ENCODE measurements around the gene JAG2. TPM values are rescaled to one million over a fixed set of nuclear protein-coding genes. Genes with fewer than 3 reads are reported as not detected.

The JAG2 gene
- total RNA-seq, 1 experiment from 2014 or later: 85.9 TPM

DNA sequence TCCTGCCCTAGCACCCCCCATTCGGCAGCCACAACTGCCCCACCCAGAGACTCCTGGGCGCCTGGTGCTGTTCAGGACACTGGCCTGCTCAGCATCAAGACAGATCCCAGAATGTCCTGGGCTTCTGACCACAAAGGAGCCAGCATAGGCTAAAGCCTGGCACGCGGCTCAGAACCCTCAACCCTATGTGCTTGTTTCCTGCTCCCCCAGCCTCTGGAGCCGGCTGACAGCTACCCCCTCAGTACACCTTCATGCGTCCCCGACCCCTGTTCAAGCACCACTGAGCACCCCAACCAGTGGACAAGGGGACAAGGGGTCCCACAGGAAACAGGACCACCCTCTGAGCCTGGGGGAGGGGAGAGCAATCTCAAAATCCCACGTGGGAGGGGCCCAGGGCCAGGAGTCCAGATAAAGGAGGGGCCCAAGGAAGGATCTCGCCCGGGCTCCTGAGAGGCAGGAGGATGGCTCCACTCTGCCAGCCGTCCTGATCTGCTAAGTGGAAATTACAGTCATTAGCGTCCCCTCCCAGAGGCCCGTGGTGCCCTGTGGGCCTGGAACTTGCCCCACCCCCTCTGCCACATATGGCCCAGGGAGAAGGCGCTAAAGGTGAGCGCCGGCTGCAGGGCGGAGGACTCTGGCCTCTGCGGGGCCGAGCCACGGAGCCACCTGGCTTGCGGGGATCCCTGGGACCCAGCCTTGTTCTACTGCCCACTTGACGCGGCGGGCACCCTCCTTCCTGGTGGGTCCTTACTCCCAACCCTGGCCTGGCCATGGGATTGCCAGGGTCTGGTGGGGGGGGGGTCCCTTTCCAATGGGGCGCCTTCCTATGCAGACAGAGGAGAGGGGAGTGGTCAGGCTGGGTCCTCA, 76.2 kb downstream of the JAG2 start:
- Histone ChIP-seq H4K20me1 (ENCODE audit: insufficient read depth) (no peaks in the 10 kb centered on the region), H2AFZ (ENCODE audit: low read depth, low read length, poor library complexity, severe bottlenecking) (no peak overlapping the region), H3K27ac (ENCODE audit: low read depth, low read length) (peak overlapping the region; percentile 99), H3K36me3 (ENCODE audit: control insufficient read depth in 1 of 2, insufficient read depth in 2 of 2, low read length in 2 of 2) (no peaks in the 10 kb centered on the region), H3K9ac (ENCODE audit: low read length) (peak overlapping the region; percentile 95), H3K4me1 (ENCODE audit: control insufficient read depth in 1 of 2, insufficient read depth in 2 of 2, low read length in 2 of 2) (peaks cover 64 to 76% of the 10 kb centered on the region in 2 experiments), H3K4me2 (ENCODE audit: low read length) (peak overlapping the region; percentile 86), H3K4me3 (replicated peaks in 1 of 2; ENCODE audit: low read depth in 1 of 2, low read length in 2 of 2) (peak overlapping the region; percentile 72 to 87), H3K9me3 (ENCODE audit: control insufficient read depth in 1 of 2, insufficient read depth in 1 of 2, low read depth in 1 of 2, low read length in 2 of 2) (no peaks in the 10 kb centered on the region), H3K9me2 (ENCODE audit: insufficient read depth) (no peaks in the 10 kb centered on the region), H3K79me2 (ENCODE audit: insufficient read depth, low read length) (peaks cover 9% of the 10 kb centered on the region; the same call in 1 of the 2 replicates), H3K27me3 (ENCODE audit: insufficient read depth, low read length) (no peaks in the 10 kb centered on the region)
- BruUV-seq (replicated peaks): TSS peak; percentile 78
- peak; percentile 3 for ATAC-seq
- ChIA-PET RAD21 (ENCODE audit: low non-redundant PET in 1 of 2, low total read pairs in 2 of 2, uncharacterized antibody in 2 of 2, unreplicated experiment in 2 of 2) (interaction anchor here in 1 of 2 experiments (0.6 kb wide), 1 partner anchor 429 kb away, joined by 3 read pairs; no protein-coding TSS in a partner anchor), POLR2A (interaction anchor here (1.2 kb wide), 1 partner anchor 76 kb away, joined by 3 read pairs; the partner anchor contains the start of gene JAG2), CTCF (interaction anchor here (0.7 to 1.5 kb wide), 3 partner anchors 208 to 426 kb away, joined by 3 to 4 read pairs (median 4); partner anchors contain the start of genes BRF1 and PACS2)
- TF ChIP-seq ZBTB33 (IDR thresholded peaks at IDR 0.05; ENCODE audit: extremely low read depth, insufficient replicate concordance, low read length) (no peak), TCF7L2 (IDR thresholded peaks at IDR 0.05; ENCODE audit: borderline replicate concordance, extremely low read depth, insufficient read depth, insufficient read length) (no peak), EGR1 (IDR thresholded peaks at IDR 0.05; ENCODE audit: low read depth) (no peak), ZNF274 (IDR thresholded peaks at IDR 0.05; ENCODE audit: low read depth, low read length) (no peak), YY1 (IDR thresholded peaks at IDR 0.05; ENCODE audit: extremely low read depth, insufficient replicate concordance, low read depth, low read length) (no peak), POLR2AphosphoS5 (IDR thresholded peaks at IDR 0.05; ENCODE audit: low read depth, low read length) (no peak), POLR2A (IDR thresholded peaks at IDR 0.05; ENCODE audit: borderline replicate concordance, extremely low read depth, insufficient read depth, insufficient read length) (no peak), ELF1 (IDR thresholded peaks at IDR 0.05; ENCODE audit: borderline replicate concordance, low read depth) (no peak), JUND (IDR thresholded peaks at IDR 0.05) (no peak), EZH2 (IDR thresholded peaks at IDR 0.05) (no peak), FOSL1 (IDR thresholded peaks at IDR 0.05; ENCODE audit: low read depth) (no peak), RAD21 (IDR thresholded peaks at IDR 0.05; ENCODE audit: low read depth) (no peak), EZH2phosphoT487 (IDR thresholded peaks at IDR 0.05; ENCODE audit: borderline replicate concordance) (no peak), SRF (IDR thresholded peaks at IDR 0.05; ENCODE audit: low read depth) (no peak), CTCF (IDR thresholded peaks at IDR 0.05 in 2 of 3, conservative IDR thresholded peaks at IDR 0.05 in 1 of 3; ENCODE audit: borderline replicate concordance in 1 of 3, insufficient read depth in 1 of 3, low read depth in 2 of 3, low read length in 2 of 3) (no peak), CBX3 (IDR thresholded peaks at IDR 0.05; ENCODE audit: low read depth) (no peak)
- TF ChIP-seq, protein P1, sequence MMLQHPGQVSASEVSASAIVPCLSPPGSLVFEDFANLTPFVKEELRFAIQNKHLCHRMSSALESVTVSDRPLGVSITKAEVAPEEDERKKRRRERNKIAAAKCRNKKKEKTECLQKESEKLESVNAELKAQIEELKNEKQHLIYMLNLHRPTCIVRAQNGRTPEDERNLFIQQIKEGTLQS (IDR thresholded peaks at IDR 0.05): no peak
- TF ChIP-seq, protein P2, sequence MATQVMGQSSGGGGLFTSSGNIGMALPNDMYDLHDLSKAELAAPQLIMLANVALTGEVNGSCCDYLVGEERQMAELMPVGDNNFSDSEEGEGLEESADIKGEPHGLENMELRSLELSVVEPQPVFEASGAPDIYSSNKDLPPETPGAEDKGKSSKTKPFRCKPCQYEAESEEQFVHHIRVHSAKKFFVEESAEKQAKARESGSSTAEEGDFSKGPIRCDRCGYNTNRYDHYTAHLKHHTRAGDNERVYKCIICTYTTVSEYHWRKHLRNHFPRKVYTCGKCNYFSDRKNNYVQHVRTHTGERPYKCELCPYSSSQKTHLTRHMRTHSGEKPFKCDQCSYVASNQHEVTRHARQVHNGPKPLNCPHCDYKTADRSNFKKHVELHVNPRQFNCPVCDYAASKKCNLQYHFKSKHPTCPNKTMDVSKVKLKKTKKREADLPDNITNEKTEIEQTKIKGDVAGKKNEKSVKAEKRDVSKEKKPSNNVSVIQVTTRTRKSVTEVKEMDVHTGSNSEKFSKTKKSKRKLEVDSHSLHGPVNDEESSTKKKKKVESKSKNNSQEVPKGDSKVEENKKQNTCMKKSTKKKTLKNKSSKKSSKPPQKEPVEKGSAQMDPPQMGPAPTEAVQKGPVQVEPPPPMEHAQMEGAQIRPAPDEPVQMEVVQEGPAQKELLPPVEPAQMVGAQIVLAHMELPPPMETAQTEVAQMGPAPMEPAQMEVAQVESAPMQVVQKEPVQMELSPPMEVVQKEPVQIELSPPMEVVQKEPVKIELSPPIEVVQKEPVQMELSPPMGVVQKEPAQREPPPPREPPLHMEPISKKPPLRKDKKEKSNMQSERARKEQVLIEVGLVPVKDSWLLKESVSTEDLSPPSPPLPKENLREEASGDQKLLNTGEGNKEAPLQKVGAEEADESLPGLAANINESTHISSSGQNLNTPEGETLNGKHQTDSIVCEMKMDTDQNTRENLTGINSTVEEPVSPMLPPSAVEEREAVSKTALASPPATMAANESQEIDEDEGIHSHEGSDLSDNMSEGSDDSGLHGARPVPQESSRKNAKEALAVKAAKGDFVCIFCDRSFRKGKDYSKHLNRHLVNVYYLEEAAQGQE (IDR thresholded peaks at IDR 0.05; ENCODE audit: low read depth): no peak
- intact Hi-C loops (cut with micrococcal nuclease): loop anchor here (2.0 to 5.0 kb wide), 2 partner anchors 74 to 90 kb away; partner anchors contain the start of gene NUDT14
- no peak for DNase-seq (ENCODE audit: low read depth, low spot score)
